ENCODE data around the gene FTHL17. TPM values are rescaled to one million over a fixed set of nuclear protein-coding genes. Genes with fewer than 3 reads are reported as not detected.

The FTHL17 gene
- polyA plus RNA-seq, 1 of the 3 experiments (the other 2 are of a cell fraction) = not detected

DNA sequence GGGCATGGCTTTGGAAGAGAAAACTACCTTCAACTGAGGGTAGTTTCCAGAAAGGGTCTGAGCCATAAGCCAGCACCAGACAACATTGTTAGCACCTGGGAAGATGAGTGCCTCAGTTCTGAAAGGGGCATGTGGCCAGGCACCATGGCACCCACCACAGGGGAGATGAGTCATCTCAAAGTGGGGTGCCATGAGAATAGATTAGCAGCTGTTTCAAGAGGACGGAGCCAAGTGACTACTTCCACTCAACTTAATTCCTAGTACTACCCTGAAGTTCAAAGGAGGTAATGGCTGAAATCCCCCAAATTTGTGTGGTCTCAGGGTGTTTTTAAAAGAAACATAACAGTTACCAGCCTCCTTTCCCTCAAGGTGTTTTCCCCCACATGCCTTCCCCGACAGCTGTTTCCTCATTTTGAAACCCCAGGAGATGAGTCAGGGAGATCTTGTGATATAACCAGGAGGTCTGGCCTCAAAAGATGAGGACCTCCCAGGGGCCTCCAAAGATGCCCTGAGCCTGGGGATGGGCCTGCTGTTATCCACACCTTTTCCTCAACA lies 27.8 kb upstream of the FTHL17 start:
- Histone ChIP-seq H2AFZ (ENCODE audit: low read depth) (no peak overlapping the region), H3K9me2 (no peaks in the 10 kb centered on the region), H3K4me1 (ENCODE audit: control insufficient read depth in 1 of 2, insufficient read depth in 2 of 2, low read depth in 1 of 2, low read length in 1 of 2) (no peaks in the 10 kb centered on the region), H3K36me3 (replicated peaks in 1 of 2; ENCODE audit: control insufficient read depth in 1 of 2, insufficient read depth in 2 of 2, low read length in 1 of 2) (no peaks in the 10 kb centered on the region), H3K79me2 (ENCODE audit: insufficient read depth) (no peaks in the 10 kb centered on the region), H3F3A (replicated peaks; ENCODE audit: insufficient read depth) (no peaks in the 10 kb centered on the region), H3K4me2 (no peak overlapping the region), H3K9ac (no peak overlapping the region), H3K4me3 (ENCODE audit: low read depth in 2 of 2, low read length in 1 of 2) (no peak overlapping the region), H3K27me3 (ENCODE audit: insufficient read depth) (no peaks in the 10 kb centered on the region), H4K20me1 (ENCODE audit: insufficient read depth) (no peaks in the 10 kb centered on the region), H3K27ac (ENCODE audit: low read depth in 2 of 2, low read length in 1 of 2) (no peak overlapping the region), H3K9me3 (no peaks in the 10 kb centered on the region)
- DNase-seq = no peak
- 56% methylated on average over 2 of the region's 2 CpGs for WGBS (ENCODE audit: low lambda C conversion rate)
- TF ChIP-seq JUND (IDR thresholded peaks at IDR 0.05) (no peak), NRF1 (IDR thresholded peaks at IDR 0.05; ENCODE audit: low read depth, low read length) (no peak), SIN3A (IDR thresholded peaks at IDR 0.05; ENCODE audit: borderline replicate concordance, low read depth, low read length) (no peak), YY1 (IDR thresholded peaks at IDR 0.05; ENCODE audit: low read depth) (no peak), ELF1 (IDR thresholded peaks at IDR 0.05) (no peak), RXRA (IDR thresholded peaks at IDR 0.05; ENCODE audit: borderline replicate concordance, low read depth) (no peak), CHD2 (IDR thresholded peaks at IDR 0.05; ENCODE audit: low read length, partially characterized antibody) (no peak), EP300 (IDR thresholded peaks at IDR 0.05; ENCODE audit: borderline replicate concordance in 1 of 2, low read depth in 1 of 2, low read length in 1 of 2) (no peak), TAF1 (IDR thresholded peaks at IDR 0.05; ENCODE audit: borderline replicate concordance, low read depth, low read length) (no peak), RAD21 (IDR thresholded peaks at IDR 0.05; ENCODE audit: low read length) (no peak), FOXM1 (IDR thresholded peaks at IDR 0.05; ENCODE audit: low read depth) (no peak), RFX5 (IDR thresholded peaks at IDR 0.05; ENCODE audit: low read length) (no peak)
- TF ChIP-seq, protein P1, sequence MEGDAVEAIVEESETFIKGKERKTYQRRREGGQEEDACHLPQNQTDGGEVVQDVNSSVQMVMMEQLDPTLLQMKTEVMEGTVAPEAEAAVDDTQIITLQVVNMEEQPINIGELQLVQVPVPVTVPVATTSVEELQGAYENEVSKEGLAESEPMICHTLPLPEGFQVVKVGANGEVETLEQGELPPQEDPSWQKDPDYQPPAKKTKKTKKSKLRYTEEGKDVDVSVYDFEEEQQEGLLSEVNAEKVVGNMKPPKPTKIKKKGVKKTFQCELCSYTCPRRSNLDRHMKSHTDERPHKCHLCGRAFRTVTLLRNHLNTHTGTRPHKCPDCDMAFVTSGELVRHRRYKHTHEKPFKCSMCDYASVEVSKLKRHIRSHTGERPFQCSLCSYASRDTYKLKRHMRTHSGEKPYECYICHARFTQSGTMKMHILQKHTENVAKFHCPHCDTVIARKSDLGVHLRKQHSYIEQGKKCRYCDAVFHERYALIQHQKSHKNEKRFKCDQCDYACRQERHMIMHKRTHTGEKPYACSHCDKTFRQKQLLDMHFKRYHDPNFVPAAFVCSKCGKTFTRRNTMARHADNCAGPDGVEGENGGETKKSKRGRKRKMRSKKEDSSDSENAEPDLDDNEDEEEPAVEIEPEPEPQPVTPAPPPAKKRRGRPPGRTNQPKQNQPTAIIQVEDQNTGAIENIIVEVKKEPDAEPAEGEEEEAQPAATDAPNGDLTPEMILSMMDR (IDR thresholded peaks at IDR 0.05) = no peak
- TF ChIP-seq, protein P2, sequence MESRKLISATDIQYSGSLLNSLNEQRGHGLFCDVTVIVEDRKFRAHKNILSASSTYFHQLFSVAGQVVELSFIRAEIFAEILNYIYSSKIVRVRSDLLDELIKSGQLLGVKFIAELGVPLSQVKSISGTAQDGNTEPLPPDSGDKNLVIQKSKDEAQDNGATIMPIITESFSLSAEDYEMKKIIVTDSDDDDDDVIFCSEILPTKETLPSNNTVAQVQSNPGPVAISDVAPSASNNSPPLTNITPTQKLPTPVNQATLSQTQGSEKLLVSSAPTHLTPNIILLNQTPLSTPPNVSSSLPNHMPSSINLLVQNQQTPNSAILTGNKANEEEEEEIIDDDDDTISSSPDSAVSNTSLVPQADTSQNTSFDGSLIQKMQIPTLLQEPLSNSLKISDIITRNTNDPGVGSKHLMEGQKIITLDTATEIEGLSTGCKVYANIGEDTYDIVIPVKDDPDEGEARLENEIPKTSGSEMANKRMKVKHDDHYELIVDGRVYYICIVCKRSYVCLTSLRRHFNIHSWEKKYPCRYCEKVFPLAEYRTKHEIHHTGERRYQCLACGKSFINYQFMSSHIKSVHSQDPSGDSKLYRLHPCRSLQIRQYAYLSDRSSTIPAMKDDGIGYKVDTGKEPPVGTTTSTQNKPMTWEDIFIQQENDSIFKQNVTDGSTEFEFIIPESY (IDR thresholded peaks at IDR 0.05; ENCODE audit: borderline replicate concordance, low read depth) = no peak
- TF ChIP-seq, protein P3, sequence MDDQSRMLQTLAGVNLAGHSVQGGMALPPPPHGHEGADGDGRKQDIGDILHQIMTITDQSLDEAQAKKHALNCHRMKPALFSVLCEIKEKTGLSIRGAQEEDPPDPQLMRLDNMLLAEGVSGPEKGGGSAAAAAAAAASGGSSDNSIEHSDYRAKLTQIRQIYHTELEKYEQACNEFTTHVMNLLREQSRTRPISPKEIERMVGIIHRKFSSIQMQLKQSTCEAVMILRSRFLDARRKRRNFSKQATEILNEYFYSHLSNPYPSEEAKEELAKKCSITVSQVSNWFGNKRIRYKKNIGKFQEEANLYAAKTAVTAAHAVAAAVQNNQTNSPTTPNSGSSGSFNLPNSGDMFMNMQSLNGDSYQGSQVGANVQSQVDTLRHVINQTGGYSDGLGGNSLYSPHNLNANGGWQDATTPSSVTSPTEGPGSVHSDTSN (IDR thresholded peaks at IDR 0.05) = no peak
- TF ChIP-seq, protein P4, sequence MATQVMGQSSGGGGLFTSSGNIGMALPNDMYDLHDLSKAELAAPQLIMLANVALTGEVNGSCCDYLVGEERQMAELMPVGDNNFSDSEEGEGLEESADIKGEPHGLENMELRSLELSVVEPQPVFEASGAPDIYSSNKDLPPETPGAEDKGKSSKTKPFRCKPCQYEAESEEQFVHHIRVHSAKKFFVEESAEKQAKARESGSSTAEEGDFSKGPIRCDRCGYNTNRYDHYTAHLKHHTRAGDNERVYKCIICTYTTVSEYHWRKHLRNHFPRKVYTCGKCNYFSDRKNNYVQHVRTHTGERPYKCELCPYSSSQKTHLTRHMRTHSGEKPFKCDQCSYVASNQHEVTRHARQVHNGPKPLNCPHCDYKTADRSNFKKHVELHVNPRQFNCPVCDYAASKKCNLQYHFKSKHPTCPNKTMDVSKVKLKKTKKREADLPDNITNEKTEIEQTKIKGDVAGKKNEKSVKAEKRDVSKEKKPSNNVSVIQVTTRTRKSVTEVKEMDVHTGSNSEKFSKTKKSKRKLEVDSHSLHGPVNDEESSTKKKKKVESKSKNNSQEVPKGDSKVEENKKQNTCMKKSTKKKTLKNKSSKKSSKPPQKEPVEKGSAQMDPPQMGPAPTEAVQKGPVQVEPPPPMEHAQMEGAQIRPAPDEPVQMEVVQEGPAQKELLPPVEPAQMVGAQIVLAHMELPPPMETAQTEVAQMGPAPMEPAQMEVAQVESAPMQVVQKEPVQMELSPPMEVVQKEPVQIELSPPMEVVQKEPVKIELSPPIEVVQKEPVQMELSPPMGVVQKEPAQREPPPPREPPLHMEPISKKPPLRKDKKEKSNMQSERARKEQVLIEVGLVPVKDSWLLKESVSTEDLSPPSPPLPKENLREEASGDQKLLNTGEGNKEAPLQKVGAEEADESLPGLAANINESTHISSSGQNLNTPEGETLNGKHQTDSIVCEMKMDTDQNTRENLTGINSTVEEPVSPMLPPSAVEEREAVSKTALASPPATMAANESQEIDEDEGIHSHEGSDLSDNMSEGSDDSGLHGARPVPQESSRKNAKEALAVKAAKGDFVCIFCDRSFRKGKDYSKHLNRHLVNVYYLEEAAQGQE (IDR thresholded peaks at IDR 0.05; ENCODE audit: low read depth, low read length) = no peak
- POLR2A ChIA-PET = no interaction called here
- CTCF ChIA-PET = interaction anchor here (1.5 to 1.6 kb wide), 2 partner anchors 12 to 60 kb away, joined by 3 to 5 read pairs; no protein-coding TSS in a partner anchor
